DLD1 (cell line): Measurements from ENCODE around the gene DHH.

Source experiments
- in situ Hi-C: cut with HindIII; loops from 2 replicates; pipeline ENCODE4 v1.10.0; 2017; ENCODE audit warnings: low sequenced_read_pairs

Gene DHH

GRCh38 chr12:49051777-49052438, 42.7 kb downstream of the DHH start:
- in situ Hi-C loops = no loop called here

GRCh38 chr12:49051373-49051764, 43.2 kb downstream of the DHH start:
- in situ Hi-C loops = no loop called here

- in situ Hi-C loops = no loop called here
These were observed 43.9 kb downstream of the DHH start for GRCh38 chr12:49050507-49051372.

- in situ Hi-C loops = no loop called here
These were observed 44.9 kb downstream of the DHH start for GRCh38 chr12:49049566-49050224.

GRCh38 chr12:49048953-49049352, 45.6 kb downstream of the DHH start:
- in situ Hi-C loops = no loop called here

- in situ Hi-C loops = no loop called here
These were observed 48.3 kb downstream of the DHH start for GRCh38 chr12:49046129-49046895.

GRCh38 chr12:49044660-49045059, 49.9 kb downstream of the DHH start:
- in situ Hi-C loops = no loop called here

GRCh38 chr12:49043856-49044258, 50.7 kb downstream of the DHH start:
- in situ Hi-C loops = no loop called here

- in situ Hi-C loops = no loop called here
These were observed 51.4 kb downstream of the DHH start for GRCh38 chr12:49043241-49043640.

GRCh38 chr12:49041881-49042484, 52.6 kb downstream of the DHH start:
- in situ Hi-C loops = no loop called here

- in situ Hi-C loops = no loop called here
These were observed 53.3 kb downstream of the DHH start for GRCh38 chr12:49041036-49041880.

GRCh38 chr12:49040364-49040855, 54.2 kb downstream of the DHH start:
- in situ Hi-C loops = no loop called here

- in situ Hi-C loops = no loop called here
These were observed 54.9 kb downstream of the DHH start for GRCh38 chr12:49039421-49040363.

GRCh38 chr12:49038291-49038955, 56.2 kb downstream of the DHH start:
- in situ Hi-C loops = no loop called here

GRCh38 chr12:49037947-49038237, 56.7 kb downstream of the DHH start:
- in situ Hi-C loops = no loop called here

GRCh38 chr12:49037111-49037946, 57.3 kb downstream of the DHH start:
- in situ Hi-C loops = no loop called here
